GM12874 (cell line): ENCODE results near the gene DEPDC5.

Experiments
- CTCF ChIP-seq: IDR thresholded peaks from 2 replicates; pipeline ENCODE4 v1.5.1; 2011; ENCODE audit warnings: low read depth, mild to moderate bottlenecking, control low read depth, low read length, moderate library complexity; ENCODE audit not compliant: insufficient read depth

DEPDC5 gene

GRCh38 chr22:31825513-31825912 is 71.7 kb downstream of the DEPDC5 start:
- no peak for TF ChIP-seq CTCF

- TF ChIP-seq CTCF, result no peak
Observed at GRCh38 chr22:31826443-31826842, 72.6 kb downstream of the DEPDC5 start.

- no peak for TF ChIP-seq CTCF
Observed at GRCh38 chr22:31828739-31829138, 74.9 kb downstream of the DEPDC5 start.

- no peak for TF ChIP-seq CTCF
Observed at GRCh38 chr22:31829505-31829904, 75.7 kb downstream of the DEPDC5 start.

GRCh38 chr22:31830721-31831070 is 76.9 kb downstream of the DEPDC5 start:
- no peak for TF ChIP-seq CTCF

- no peak for TF ChIP-seq CTCF
Observed at GRCh38 chr22:31833930-31834329, 80.1 kb downstream of the DEPDC5 start.

- no peak for TF ChIP-seq CTCF
Observed at GRCh38 chr22:31836010-31836409, 82.2 kb downstream of the DEPDC5 start.

- TF ChIP-seq CTCF, result no peak
Observed at GRCh38 chr22:31838917-31839316, 85.1 kb downstream of the DEPDC5 start.
